GM10266 (cell line): ENCODE data around the gene CAMSAP2.

Source experiments
- DNase-seq: peaks from one replicate; pipeline ENCODE4 v3.0.0; 2012; ENCODE audit errors: extremely low spot score
- CTCF ChIP-seq: IDR thresholded peaks from 2 replicates; pipeline ENCODE4 v1.5.1; 2012; ENCODE audit warnings: mild to moderate bottlenecking, low read depth; ENCODE audit not compliant: control insufficient read depth, insufficient read depth; ENCODE audit errors: missing control alignments

The CAMSAP2 gene

GRCh38 chr1:200895443-200895789 is 156.7 kb downstream of the CAMSAP2 start:
- TF ChIP-seq CTCF, result no peak
- DNase-seq, result no peak

- TF ChIP-seq CTCF, result no peak
- DNase-seq, result no peak
These were observed 157.3 kb downstream of the CAMSAP2 start for GRCh38 chr1:200895801-200896530.

GRCh38 chr1:200896531-200897196 is 158.0 kb downstream of the CAMSAP2 start:
- DNase-seq, result no peak
- no peak for TF ChIP-seq CTCF

GRCh38 chr1:200897259-200897658 is 158.6 kb downstream of the CAMSAP2 start:
- TF ChIP-seq CTCF, result no peak
- no peak for DNase-seq

GRCh38 chr1:200899015-200899386 is 160.3 kb downstream of the CAMSAP2 start:
- TF ChIP-seq CTCF, result no peak
- no peak for DNase-seq

- no peak for DNase-seq
- no peak for TF ChIP-seq CTCF
These were observed 160.8 kb downstream of the CAMSAP2 start for GRCh38 chr1:200899451-200899915.
